Neural cell (in vitro differentiated cells): ENCODE measurements around the gene TRERF1. TPM values are rescaled to one million over a fixed set of nuclear protein-coding genes. Genes with fewer than 3 reads are reported as not detected.

Experiments
- H2AFZ ChIP-seq: fragments of 200-600, 300-800 bp; sonication (generic), shearing (Covaris generic); 2 replicates; pipeline ENCODE4 v1.6.0; 2014; ENCODE audit warnings: low read depth, mild to moderate bottlenecking, antibody characterized with exemption, low read length, moderate library complexity
- H3F3A ChIP-seq: fragments of 200-600 bp; shearing (Covaris generic); 2 replicates; pipeline ENCODE4 v1.6.1; 2016; ENCODE audit warnings: mild to moderate bottlenecking, moderate library complexity, mixed read lengths, antibody characterized with exemption, low read length; ENCODE audit not compliant: insufficient read depth, poor library complexity, severe bottlenecking
- H3K27ac ChIP-seq: fragments of 200-600, 300-800 bp; sonication (generic), shearing (Covaris generic); 2 replicates; pipeline ENCODE4 v1.5.1; 2014; ENCODE audit warnings: mild to moderate bottlenecking, low read length, moderate library complexity
- H3K27me3 ChIP-seq: fragments of 300-800, 200-600 bp; sonication (generic), shearing (Covaris generic); 2 replicates; pipeline ENCODE4 v1.6.0; 2014; ENCODE audit warnings: mild to moderate bottlenecking, low read depth, low read length, moderate library complexity; ENCODE audit not compliant: insufficient read depth
- H3K36me3 ChIP-seq: fragments of 300-800, 200-600 bp; sonication (generic), shearing (Covaris generic); 2 replicates; pipeline ENCODE4 v1.5.1; 2014; ENCODE audit warnings: mild to moderate bottlenecking, antibody characterized with exemption, low read length, moderate library complexity; ENCODE audit not compliant: insufficient read depth
- H3K4me2 ChIP-seq: fragments of 300-800, 200-600 bp; sonication (generic), shearing (Covaris generic); 2 replicates; pipeline ENCODE4 v1.6.0; 2014; ENCODE audit warnings: mild to moderate bottlenecking, low read length
- H3K4me3 ChIP-seq: fragments of 300-800, 200-600 bp; sonication (generic), shearing (Covaris generic); 2 replicates; pipeline ENCODE4 v1.5.1; 2014; ENCODE audit warnings: mild to moderate bottlenecking, low read length, moderate library complexity
- H3K79me2 ChIP-seq: fragments of 200-600 bp; shearing (Covaris generic); replicated peaks from 2 replicates; pipeline ENCODE4 v1.6.0; 2014; ENCODE audit warnings: mild to moderate bottlenecking, low read length, moderate library complexity; ENCODE audit not compliant: insufficient read depth
- H3K9ac ChIP-seq: fragments of 300-800, 200-600 bp; sonication (generic), shearing (Covaris generic); 2 replicates; pipeline ENCODE4 v1.6.1; 2016; ENCODE audit warnings: mild to moderate bottlenecking, low read length, mixed read lengths
- H3K9me2 ChIP-seq: fragments of 200-600 bp; shearing (Covaris generic); 2 replicates; pipeline ENCODE4 v1.6.1; 2016; ENCODE audit warnings: mild to moderate bottlenecking, low read length, mixed read lengths; ENCODE audit not compliant: insufficient read depth
- H3K9me3 ChIP-seq: fragments of 200-600, 300-800 bp; sonication (generic), shearing (Covaris generic); 2 replicates; pipeline ENCODE4 v1.6.1; 2016; ENCODE audit warnings: mild to moderate bottlenecking, mixed run types, low read length, moderate library complexity, mixed read lengths
- H4K20me1 ChIP-seq: fragments of 200-600 bp; shearing (Covaris generic); 2 replicates; pipeline ENCODE4 v1.6.1; 2016; ENCODE audit warnings: mild to moderate bottlenecking, mixed run types; ENCODE audit not compliant: insufficient read depth
- EP300 ChIP-seq: fragments of 450-650 bp; conservative IDR thresholded peaks from 2 replicates; pipeline ENCODE4 v1.6.1; 2014; ENCODE audit warnings: antibody characterized with exemption, mild to moderate bottlenecking, moderate library complexity; ENCODE audit not compliant: poor library complexity, severe bottlenecking
- EZH2 ChIP-seq: fragments of 200-600, 300-800 bp; shearing (Covaris generic), sonication (generic); IDR thresholded peaks from 2 replicates; pipeline ENCODE4 v1.6.1; 2014; ENCODE audit warnings: antibody characterized with exemption, low read length, borderline replicate concordance, mild to moderate bottlenecking; ENCODE audit not compliant: insufficient read depth, poor library complexity, severe bottlenecking
- MXI1 ChIP-seq: fragments of 450-650 bp; conservative IDR thresholded peaks from 2 replicates; pipeline ENCODE4 v1.6.1; 2014; ENCODE audit warnings: antibody characterized with exemption, mild to moderate bottlenecking; ENCODE audit not compliant: poor library complexity, severe bottlenecking
- POLR2AphosphoS5 ChIP-seq: IDR thresholded peaks from 2 replicates; pipeline ENCODE4 v1.6.1; 2012
- RAD21 ChIP-seq: fragments of 450-650 bp; conservative IDR thresholded peaks from 2 replicates; pipeline ENCODE4 v1.6.1; 2014; ENCODE audit warnings: antibody characterized with exemption, mild to moderate bottlenecking, moderate library complexity
- REST ChIP-seq: IDR thresholded peaks from 2 replicates; pipeline ENCODE4 v1.6.1; 2012; ENCODE audit warnings: borderline replicate concordance
- SMC3 ChIP-seq: fragments of 450-650 bp; conservative IDR thresholded peaks from 2 replicates; pipeline ENCODE4 v1.6.1; 2014; ENCODE audit warnings: antibody characterized with exemption, mild to moderate bottlenecking, moderate library complexity; ENCODE audit not compliant: poor library complexity
- TAF1 ChIP-seq: IDR thresholded peaks from 2 replicates; pipeline ENCODE4 v1.6.1; 2012; ENCODE audit warnings: low read depth
- polyA plus RNA-seq: library from polyadenylated mRNA; depleted of rRNA; stranded (reverse); fragments of >200 nt; gene quantifications from 2 replicates; pipeline ENCODE4 v1.2.3, GENCODE V29; 2014
- TF ChIP-seq, protein P1 (sequence below): fragments of 450-650 bp; IDR thresholded peaks from 2 replicates; pipeline ENCODE4 v1.5.1; 2014; ENCODE audit warnings: antibody characterized with exemption, mild to moderate bottlenecking, moderate library complexity; ENCODE audit not compliant: poor library complexity, severe bottlenecking

TRERF1 gene
- polyA plus RNA-seq, 1 donor from 2014 or later = 4.5 TPM

DNA sequence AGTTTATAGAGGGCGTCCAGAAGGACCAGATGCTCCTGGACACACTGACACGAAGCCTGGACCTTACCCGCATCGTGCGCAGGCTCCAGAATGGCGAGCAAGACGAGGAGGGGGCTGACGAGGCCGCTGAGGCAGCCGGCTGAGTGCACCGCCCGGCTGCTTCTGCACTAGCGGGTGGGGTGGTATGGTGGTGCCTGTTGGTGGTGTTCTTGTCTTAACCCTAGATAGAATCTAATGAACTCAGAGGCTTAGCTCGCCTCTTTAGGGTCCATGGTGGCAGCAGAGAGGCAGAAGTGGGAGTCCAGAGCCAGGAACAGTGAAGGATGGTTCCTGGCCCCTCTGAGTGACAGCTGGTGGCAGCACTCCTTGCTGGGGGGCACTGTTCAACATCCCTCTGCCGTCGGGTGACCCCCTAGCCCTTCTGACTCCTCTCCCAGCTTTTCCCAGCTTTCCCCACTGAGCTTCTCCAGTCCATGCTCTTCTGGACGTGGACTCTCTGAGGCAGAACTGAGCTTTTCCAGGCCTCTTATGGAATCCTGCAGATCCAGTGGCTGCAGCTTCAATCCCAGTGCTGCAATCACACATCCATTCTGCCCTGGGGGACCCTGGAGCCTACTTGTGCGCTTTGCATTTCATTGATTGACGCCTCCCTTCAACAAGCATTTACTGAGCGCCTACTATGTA is 272.3 kb downstream of the TRERF1 start:
- Histone ChIP-seq H4K20me1 (no peaks in the 10 kb centered on the region), H3K36me3 (no peaks in the 10 kb centered on the region), H3F3A (no peaks in the 10 kb centered on the region), H3K27ac (no peak overlapping the region), H3K4me3 (no peak overlapping the region), H3K79me2 (no peaks in the 10 kb centered on the region), H3K9me2 (no peaks in the 10 kb centered on the region), H2AFZ (no peak overlapping the region), H3K27me3 (no peaks in the 10 kb centered on the region), H3K9me3 (no peaks in the 10 kb centered on the region), H3K9ac (no peak overlapping the region), H3K4me2 (no peak overlapping the region)
- TF ChIP-seq, protein P1, sequence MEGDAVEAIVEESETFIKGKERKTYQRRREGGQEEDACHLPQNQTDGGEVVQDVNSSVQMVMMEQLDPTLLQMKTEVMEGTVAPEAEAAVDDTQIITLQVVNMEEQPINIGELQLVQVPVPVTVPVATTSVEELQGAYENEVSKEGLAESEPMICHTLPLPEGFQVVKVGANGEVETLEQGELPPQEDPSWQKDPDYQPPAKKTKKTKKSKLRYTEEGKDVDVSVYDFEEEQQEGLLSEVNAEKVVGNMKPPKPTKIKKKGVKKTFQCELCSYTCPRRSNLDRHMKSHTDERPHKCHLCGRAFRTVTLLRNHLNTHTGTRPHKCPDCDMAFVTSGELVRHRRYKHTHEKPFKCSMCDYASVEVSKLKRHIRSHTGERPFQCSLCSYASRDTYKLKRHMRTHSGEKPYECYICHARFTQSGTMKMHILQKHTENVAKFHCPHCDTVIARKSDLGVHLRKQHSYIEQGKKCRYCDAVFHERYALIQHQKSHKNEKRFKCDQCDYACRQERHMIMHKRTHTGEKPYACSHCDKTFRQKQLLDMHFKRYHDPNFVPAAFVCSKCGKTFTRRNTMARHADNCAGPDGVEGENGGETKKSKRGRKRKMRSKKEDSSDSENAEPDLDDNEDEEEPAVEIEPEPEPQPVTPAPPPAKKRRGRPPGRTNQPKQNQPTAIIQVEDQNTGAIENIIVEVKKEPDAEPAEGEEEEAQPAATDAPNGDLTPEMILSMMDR = no peak
- no peak for TF ChIP-seq EZH2

GRCh38 chr6:42177514-42178364 is 274.0 kb downstream of the TRERF1 start:
- no peak for TF ChIP-seq POLR2AphosphoS5
- TF ChIP-seq RAD21 = no peak
- TF ChIP-seq SMC3 = no peak
- no peak for TF ChIP-seq EP300
- no peak for TF ChIP-seq EZH2
- no peak for TF ChIP-seq REST
- no peak for TF ChIP-seq MXI1
- TF ChIP-seq, protein P1 = no peak
- no peak for TF ChIP-seq TAF1
- Histone ChIP-seq H3F3A (no peaks in the 10 kb centered on the region), H3K36me3 (no peaks in the 10 kb centered on the region), H3K4me3 (peak overlapping the region; percentile 54), H3K9me2 (no peaks in the 10 kb centered on the region), H3K9me3 (no peaks in the 10 kb centered on the region), H3K27ac (no peak overlapping the region), H3K9ac (peak overlapping the region; percentile 13), H3K79me2 (no peaks in the 10 kb centered on the region), H2AFZ (no peak overlapping the region), H3K27me3 (no peaks in the 10 kb centered on the region), H3K4me2 (no peak overlapping the region), H4K20me1 (no peaks in the 10 kb centered on the region)
